GM23338 (cell line): ENCODE data around the gene SPTA1.

Source experiments
- CREB1 ChIP-seq: fragments of 250-450 bp; sonication (Bioruptor Pico); IDR thresholded peaks from 2 replicates; pipeline ENCODE4 v1.5.0; 2020; ENCODE audit warnings: low read depth, mild to moderate bottlenecking, moderate library complexity
- CTCF ChIP-seq, 2 experiments: fragments of 200-600 bp in 1 of 2; sonication (generic) in 1 of 2; conservative IDR thresholded peaks; 2 replicates each; pipeline versions ENCODE4 v1.5.1 to v1.6.1; 2016 to 2017; ENCODE audit warnings: antibody characterized with exemption in 2 of 2, low read depth in 2 of 2, mild to moderate bottlenecking in 2 of 2, moderate library complexity in 1 of 2
- ETS1 ChIP-seq: IDR thresholded peaks from 2 replicates; pipeline ENCODE4 v1.6.1; 2016; ENCODE audit warnings: antibody characterized with exemption
- EZH2 ChIP-seq: fragments of 200-600 bp; sonication (generic); IDR thresholded peaks from one replicate; pipeline ENCODE4 v1.8.0; 2017; ENCODE audit warnings: antibody characterized with exemption, mild to moderate bottlenecking, low read depth; ENCODE audit not compliant: unreplicated experiment
- EZH2phosphoT487 ChIP-seq: fragments of 200-600 bp; sonication (generic); IDR thresholded peaks from one replicate; pipeline ENCODE4 v1.8.1; 2018; ENCODE audit warnings: antibody characterized with exemption; ENCODE audit not compliant: unreplicated experiment
- NANOG ChIP-seq: IDR thresholded peaks from 2 replicates; pipeline ENCODE4 v1.6.1; 2016; ENCODE audit warnings: antibody characterized with exemption, borderline replicate concordance
- POLR2AphosphoS5 ChIP-seq: IDR thresholded peaks from 2 replicates; pipeline ENCODE4 v1.6.1; 2016; ENCODE audit warnings: antibody characterized with exemption, low read depth
- REST ChIP-seq: IDR thresholded peaks from one replicate; pipeline ENCODE4 v1.6.1; 2018; ENCODE audit warnings: antibody characterized with exemption; ENCODE audit not compliant: unreplicated experiment
- STAT1 ChIP-seq: IDR thresholded peaks from one replicate; pipeline ENCODE4 v1.6.1; 2016; ENCODE audit warnings: antibody characterized with exemption; ENCODE audit not compliant: unreplicated experiment
- ZNF114 ChIP-seq: fragments of 250-450 bp; sonication (Bioruptor Pico); IDR thresholded peaks from 2 replicates; pipeline ENCODE4 v1.5.0; 2020; ENCODE audit warnings: mild to moderate bottlenecking, moderate library complexity
- ZNF331 ChIP-seq: fragments of 250-450 bp; sonication (Bioruptor Pico); IDR thresholded peaks from 2 replicates; pipeline ENCODE4 v1.5.0; 2020; ENCODE audit warnings: low read depth, mild to moderate bottlenecking, moderate library complexity
- ZNF462 ChIP-seq: fragments of 250-450 bp; sonication (Bioruptor Pico); IDR thresholded peaks from 2 replicates; pipeline ENCODE4 v1.5.0; 2020; ENCODE audit warnings: mild to moderate bottlenecking, moderate library complexity

GRCh38 chr1:158714754-158715153 lies 28.2 kb upstream of the SPTA1 start:
- TF ChIP-seq CTCF (conservative IDR thresholded peaks at IDR 0.05; ENCODE audit: low read depth in 2 of 2) (no peak), EZH2phosphoT487 (no peak), REST (no peak), CREB1 (CRISPR knock-in tag) (no peak), EZH2 (no peak), POLR2AphosphoS5 (no peak), STAT1 (no peak), ZNF462 (CRISPR knock-in tag) (no peak), ZNF331 (no peak), ETS1 (no peak), ZNF114 (CRISPR knock-in tag) (no peak), NANOG (no peak)
